PC-9 (cell line): ENCODE results near the gene DCTN4. TPM values are rescaled to one million over a fixed set of nuclear protein-coding genes. Genes with fewer than 3 reads are reported as not detected.

ENCODE experiments used
- BruUV-seq: library from RNA; stranded (reverse); fragments of 400-500 nt; replicated peaks from 2 replicates; lab custom pipeline; 2021; lab: Mats Ljungman, UMichigan
- CTCF ChIA-PET: fragments of 300-600 bp; sonication (Branson Sonifier 250); formaldehyde crosslinking; loops from one replicate; lab custom pipeline; 2022; ENCODE audit warnings: antibody characterized with exemption; lab: Charles Lee
- POLR2A ChIA-PET: fragments of 300-600 bp; sonication (Branson Sonifier 250); formaldehyde crosslinking; loops from one replicate; lab custom pipeline; 2022; ENCODE audit warnings: antibody characterized with exemption; ENCODE audit not compliant: unreplicated experiment; lab: Charles Lee
- DNase-seq, 2 experiments: peaks; one replicate each; pipeline versions ENCODE4 v3.0.0 to v3.0.0-alpha.2; 2015 to 2022; ENCODE audit warnings: mixed read lengths in 1 of 2
- H2AFZ ChIP-seq: fragments of 200-600 bp; sonication (generic); 2 replicates; pipeline ENCODE4 v1.8.1; 2017; ENCODE audit warnings: antibody characterized with exemption
- H3F3A ChIP-seq: fragments of 200-600 bp; sonication (generic); 2 replicates; pipeline ENCODE4 v1.8.1; 2017; ENCODE audit warnings: antibody characterized with exemption, mild to moderate bottlenecking, low read depth; ENCODE audit not compliant: insufficient read depth
- H3K27ac ChIP-seq: fragments of 200-600 bp; sonication (generic); 2 replicates; pipeline ENCODE4 v1.6.1; 2016; ENCODE audit warnings: mixed run types
- H3K27me3 ChIP-seq: fragments of 200-600 bp; sonication (generic); 2 replicates; pipeline ENCODE4 v1.6.1; 2016; ENCODE audit warnings: low read depth, mixed run types; ENCODE audit not compliant: insufficient read depth
- H3K36me3 ChIP-seq: fragments of 200-600 bp; sonication (generic); 2 replicates; pipeline ENCODE4 v1.6.1; 2016; ENCODE audit warnings: low read depth, mixed run types
- H3K4me1 ChIP-seq: fragments of 200-600 bp; sonication (generic); replicated peaks from 2 replicates; pipeline ENCODE4 v1.6.1; 2016; ENCODE audit warnings: mixed run types; ENCODE audit not compliant: insufficient read depth
- H3K4me2 ChIP-seq: fragments of 200-600 bp; sonication (generic); 2 replicates; pipeline ENCODE4 v1.6.1; 2017; ENCODE audit warnings: mixed run types
- H3K4me3 ChIP-seq: fragments of 200-600 bp; sonication (generic); 2 replicates; pipeline ENCODE4 v1.6.1; 2016; ENCODE audit warnings: mixed run types
- H3K79me2 ChIP-seq: fragments of 200-600 bp; sonication (generic); 2 replicates; pipeline ENCODE4 v1.6.1; 2017; ENCODE audit warnings: low read depth, mixed run types
- H3K9me2 ChIP-seq: fragments of 200-600 bp; sonication (generic); 2 replicates; pipeline ENCODE4 v1.8.1; 2017; ENCODE audit warnings: mild to moderate bottlenecking; ENCODE audit not compliant: insufficient read depth
- H3K9me3 ChIP-seq: fragments of 200-600 bp; sonication (generic); 2 replicates; pipeline ENCODE4 v1.8.1; 2016; ENCODE audit warnings: low read depth; ENCODE audit not compliant: insufficient read depth
- H4K20me1 ChIP-seq: fragments of 200-600 bp; sonication (generic); 2 replicates; pipeline ENCODE4 v1.8.1; 2017; ENCODE audit not compliant: insufficient read depth
- CTCF ChIP-seq: fragments of 200-600 bp; sonication (generic); conservative IDR thresholded peaks from 2 replicates; pipeline ENCODE4 v1.6.1; 2017; ENCODE audit warnings: mixed run types, antibody characterized with exemption, mild to moderate bottlenecking, moderate library complexity
- EZH2 ChIP-seq: fragments of 200-600 bp; sonication (generic); IDR thresholded peaks from 2 replicates; pipeline ENCODE4 v1.8.0; 2017; ENCODE audit warnings: antibody characterized with exemption, low read depth
- intact Hi-C: fragments of 100-400 bp; cut with micrococcal nuclease; formaldehyde crosslinking; loops from one replicate; pipeline ENCODE4 v1.10.0; 2022; ENCODE audit not compliant: unreplicated experiment
- total RNA-seq: library from RNA; stranded (reverse); gene quantifications from 2 replicates; pipeline ENCODE4 v1.2.3, GENCODE V29; 2021

DCTN4 gene
- total RNA-seq, 1 experiment from 2014 or later, result 49.1 TPM

GRCh38 chr5:150676578-150676977 is 82.2 kb downstream of the DCTN4 start:
- Histone ChIP-seq H3K27ac (no peak overlapping the region), H3K79me2 (no peaks in the 10 kb centered on the region), H3K4me2 (no peak overlapping the region), H3K27me3 (no peaks in the 10 kb centered on the region), H3K9me3 (no peaks in the 10 kb centered on the region), H3F3A (no peaks in the 10 kb centered on the region; the same call in 1 of the 2 replicates), H3K36me3 (no peaks in the 10 kb centered on the region), H3K4me1 (no peaks in the 10 kb centered on the region), H3K4me3 (no peak overlapping the region), H2AFZ (no peak overlapping the region), H3K9me2 (no peaks in the 10 kb centered on the region), H4K20me1 (no peaks in the 10 kb centered on the region)
- intact Hi-C loops, result no loop called here
- ChIA-PET CTCF (no interaction called here), POLR2A (no interaction called here)
- DNase-seq, result no peak
- BruUV-seq, result no TSS peak
- TF ChIP-seq CTCF (no peak), EZH2 (no peak)

GRCh38 chr5:150675069-150675468 is 83.7 kb downstream of the DCTN4 start:
- Histone ChIP-seq H3K4me1 (no peaks in the 10 kb centered on the region), H3K27me3 (no peaks in the 10 kb centered on the region), H2AFZ (no peak overlapping the region), H4K20me1 (no peaks in the 10 kb centered on the region), H3K4me3 (no peak overlapping the region), H3K79me2 (no peaks in the 10 kb centered on the region), H3K27ac (no peak overlapping the region), H3K9me2 (no peaks in the 10 kb centered on the region), H3K9me3 (no peaks in the 10 kb centered on the region), H3F3A (no peaks in the 10 kb centered on the region; the same call in 1 of the 2 replicates), H3K36me3 (no peaks in the 10 kb centered on the region), H3K4me2 (no peak overlapping the region)
- no TSS peak for BruUV-seq
- ChIA-PET POLR2A (interaction anchor here (0.6 kb wide), 1 partner anchor 30 kb away, joined by 6 read pairs; no protein-coding TSS in a partner anchor), CTCF (interaction anchor here (0.6 kb wide), 1 partner anchor 116 kb away, joined by 3 read pairs; no protein-coding TSS in a partner anchor)
- intact Hi-C loops, result no loop called here
- no peak for TF ChIP-seq CTCF
- TF ChIP-seq EZH2, result no peak
- no peak for DNase-seq

DNA sequence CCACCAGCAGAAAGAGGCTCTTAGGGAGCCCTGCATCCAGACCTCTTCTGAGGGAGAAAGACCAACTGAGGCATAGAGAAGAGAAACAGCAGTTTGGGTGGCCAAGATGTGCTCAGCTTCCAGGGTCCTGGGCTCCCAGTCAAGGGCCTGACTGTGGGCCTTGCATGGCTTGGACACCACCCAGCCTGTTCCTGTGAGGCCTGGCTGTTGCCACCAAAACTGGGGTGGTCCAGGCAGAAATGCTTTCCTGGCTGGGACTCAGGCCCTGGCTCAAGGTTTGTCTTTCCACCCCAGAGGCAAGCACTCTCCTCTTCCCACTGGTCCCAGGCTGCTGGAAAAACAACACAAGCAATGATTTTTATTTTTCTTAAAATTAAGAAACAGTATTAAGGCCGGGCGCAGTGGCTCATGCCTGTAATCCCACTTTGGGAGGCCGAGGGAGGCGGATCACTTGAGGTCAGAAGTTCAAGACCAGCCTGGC is 84.4 kb downstream of the DCTN4 start:
- Histone ChIP-seq H3K4me2 (no peak overlapping the region), H3K79me2 (no peaks in the 10 kb centered on the region), H3K36me3 (no peaks in the 10 kb centered on the region), H3K9me3 (no peaks in the 10 kb centered on the region), H3K4me1 (no peaks in the 10 kb centered on the region), H2AFZ (no peak overlapping the region), H3K27me3 (no peaks in the 10 kb centered on the region), H3K4me3 (no peak overlapping the region), H4K20me1 (no peaks in the 10 kb centered on the region), H3K9me2 (no peaks in the 10 kb centered on the region), H3F3A (no peaks in the 10 kb centered on the region; the same call in 1 of the 2 replicates), H3K27ac (no peak overlapping the region)
- DNase-seq, result no peak
- POLR2A ChIA-PET, result no interaction called here
- CTCF ChIA-PET, result interaction anchor here (0.6 kb wide), 1 partner anchor 176 kb away, joined by 3 read pairs; no protein-coding TSS in a partner anchor
- BruUV-seq, result no TSS peak
- TF ChIP-seq EZH2 (no peak), CTCF (no peak)
- intact Hi-C loops, result no loop called here
